ENCODE data around the gene TXLNG.

DNA sequence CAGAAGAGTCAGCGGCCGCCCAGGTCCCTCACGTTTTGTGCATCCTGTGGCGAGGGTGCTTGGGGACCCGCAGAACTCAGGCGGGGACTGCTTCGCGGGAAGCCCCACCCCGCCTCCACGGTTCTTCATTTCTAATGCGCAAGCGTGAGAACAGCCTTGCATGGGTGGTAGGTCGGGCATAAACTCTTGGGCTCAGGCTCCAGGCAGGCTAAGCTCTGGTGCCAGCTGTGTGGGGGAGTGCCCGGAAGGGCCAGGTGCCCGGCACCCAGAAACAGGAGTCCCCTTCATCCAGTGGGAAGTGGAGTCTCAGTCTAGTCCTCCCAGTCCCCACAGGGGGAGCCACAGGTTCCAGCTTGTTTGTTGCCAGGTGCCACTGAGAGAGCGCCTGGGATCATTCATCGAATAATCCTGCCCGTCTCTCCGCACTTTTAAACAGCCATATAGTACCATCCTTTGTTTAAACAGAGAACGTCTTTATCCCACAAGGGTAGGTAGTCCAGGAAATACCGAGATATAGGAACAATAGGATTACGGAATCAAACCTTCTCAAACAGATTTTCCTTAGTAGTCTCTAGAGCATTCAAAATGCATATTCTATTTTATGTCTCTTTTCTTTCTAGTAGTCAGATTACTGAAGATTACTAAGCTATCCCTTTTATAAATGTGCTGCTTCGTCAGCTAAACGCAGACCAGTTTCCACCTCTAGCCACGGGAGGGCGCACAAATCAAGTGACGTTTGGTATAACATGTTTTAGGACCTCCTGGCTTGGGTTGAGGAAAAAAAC, 96.6 kb downstream of the TXLNG start:
- TF ChIP-seq POLR2A (IDR thresholded peaks at IDR 0.05): peak in 2 of 3 donors; percentile 34 to 40
- TF ChIP-seq, protein P1, sequence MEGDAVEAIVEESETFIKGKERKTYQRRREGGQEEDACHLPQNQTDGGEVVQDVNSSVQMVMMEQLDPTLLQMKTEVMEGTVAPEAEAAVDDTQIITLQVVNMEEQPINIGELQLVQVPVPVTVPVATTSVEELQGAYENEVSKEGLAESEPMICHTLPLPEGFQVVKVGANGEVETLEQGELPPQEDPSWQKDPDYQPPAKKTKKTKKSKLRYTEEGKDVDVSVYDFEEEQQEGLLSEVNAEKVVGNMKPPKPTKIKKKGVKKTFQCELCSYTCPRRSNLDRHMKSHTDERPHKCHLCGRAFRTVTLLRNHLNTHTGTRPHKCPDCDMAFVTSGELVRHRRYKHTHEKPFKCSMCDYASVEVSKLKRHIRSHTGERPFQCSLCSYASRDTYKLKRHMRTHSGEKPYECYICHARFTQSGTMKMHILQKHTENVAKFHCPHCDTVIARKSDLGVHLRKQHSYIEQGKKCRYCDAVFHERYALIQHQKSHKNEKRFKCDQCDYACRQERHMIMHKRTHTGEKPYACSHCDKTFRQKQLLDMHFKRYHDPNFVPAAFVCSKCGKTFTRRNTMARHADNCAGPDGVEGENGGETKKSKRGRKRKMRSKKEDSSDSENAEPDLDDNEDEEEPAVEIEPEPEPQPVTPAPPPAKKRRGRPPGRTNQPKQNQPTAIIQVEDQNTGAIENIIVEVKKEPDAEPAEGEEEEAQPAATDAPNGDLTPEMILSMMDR (IDR thresholded peaks at IDR 0.05): peak in 6 of 7 experiments; percentile 30 to 60 (median 58)
